Erythroblast (primary cell): ENCODE results near the gene UNC13A.

Experiments
- DNase-seq, 2 experiments: peaks; one replicate each; lab custom pipeline; 2025; lab: John Stamatoyannopoulos, UW
- GATA1 ChIP-seq: IDR thresholded peaks from 2 replicates; pipeline ENCODE4 v1.6.1; 2011; ENCODE audit warnings: low read depth, mild to moderate bottlenecking, control low read depth, low read length, moderate library complexity
- POLR2A ChIP-seq: IDR thresholded peaks from 2 replicates; pipeline ENCODE4 v1.6.1; 2011; ENCODE audit warnings: mild to moderate bottlenecking, low read length

Gene UNC13A

GRCh38 chr19:17671906-17672305 lies 16.2 kb downstream of the UNC13A start:
- peak in 1 of 2 experiments; percentile 50 for DNase-seq
- TF ChIP-seq POLR2A (no peak), GATA1 (no peak)

- DNase-seq = no peak
- TF ChIP-seq GATA1 = no peak
- no peak for TF ChIP-seq POLR2A
Observed at GRCh38 chr19:17669419-17669818, 18.7 kb downstream of the UNC13A start.

- no peak for TF ChIP-seq POLR2A
- no peak for DNase-seq
Observed at GRCh38 chr19:17665058-17665457, 23.1 kb downstream of the UNC13A start.

- TF ChIP-seq GATA1 (no peak), POLR2A (no peak)
- no peak for DNase-seq
Observed at GRCh38 chr19:17659996-17660395, 28.2 kb downstream of the UNC13A start.

GRCh38 chr19:17658666-17659065 lies 29.5 kb downstream of the UNC13A start:
- TF ChIP-seq GATA1 = no peak
- TF ChIP-seq POLR2A = no peak
- DNase-seq = no peak

- TF ChIP-seq GATA1 (no peak), POLR2A (no peak)
- no peak for DNase-seq
Observed at GRCh38 chr19:17658240-17658639, 29.9 kb downstream of the UNC13A start.

GRCh38 chr19:17656970-17657369 lies 31.2 kb downstream of the UNC13A start:
- DNase-seq = no peak
- no peak for TF ChIP-seq POLR2A
- no peak for TF ChIP-seq GATA1

GRCh38 chr19:17655751-17656472 lies 32.2 kb downstream of the UNC13A start:
- no peak for DNase-seq
- TF ChIP-seq GATA1 = no peak
- TF ChIP-seq POLR2A = no peak

- DNase-seq = no peak
- TF ChIP-seq POLR2A = no peak
- TF ChIP-seq GATA1 = no peak
Observed at GRCh38 chr19:17654993-17655392, 33.2 kb downstream of the UNC13A start.

- no peak for DNase-seq
- TF ChIP-seq GATA1 = no peak
- TF ChIP-seq POLR2A = no peak
Observed at GRCh38 chr19:17652627-17653026, 35.5 kb downstream of the UNC13A start.

- DNase-seq = no peak
- TF ChIP-seq POLR2A (no peak), GATA1 (no peak)
Observed at GRCh38 chr19:17648786-17649185, 39.4 kb downstream of the UNC13A start.

GRCh38 chr19:17648097-17648660 lies 40.0 kb downstream of the UNC13A start:
- TF ChIP-seq POLR2A (no peak), GATA1 (no peak)
- DNase-seq = no peak

- TF ChIP-seq GATA1 = no peak
- TF ChIP-seq POLR2A = no peak
- DNase-seq = no peak
Observed at GRCh38 chr19:17647071-17648020, 40.8 kb downstream of the UNC13A start.

GRCh38 chr19:17646441-17646840 lies 41.7 kb downstream of the UNC13A start:
- no peak for TF ChIP-seq POLR2A
- no peak for TF ChIP-seq GATA1
- peak in 1 of 2 experiments; percentile 19 for DNase-seq
